HEK293 (cell line): ENCODE results near the gene DPH7.

Experiments used
- CTCF ChIA-PET: fragments of 350-600 bp; formaldehyde crosslinking; extraction: SDS; loops from one replicate; lab custom pipeline; 2021; ENCODE audit warnings: antibody characterized with exemption; lab: Yijun Ruan, JAX
- POLR2A ChIA-PET: fragments of 300-600 bp; formaldehyde crosslinking; extraction: SDS; loops from one replicate; lab custom pipeline; 2020; ENCODE audit warnings: antibody characterized with exemption, inconsistent platforms; lab: Yijun Ruan, JAX
- H3K27ac ChIP-seq: fragments of 200-500 bp; sonication (Bioruptor generic); 2 replicates; pipeline ENCODE4 v1.5.1; 2014; ENCODE audit warnings: low read depth, low read length, control low read depth, inconsistent platforms; ENCODE audit errors: extremely low read depth
- H3K36me3 ChIP-seq, 2 experiments: fragments of 200-500 bp in 1 of 2; sonication (Bioruptor generic) in 1 of 2; 1 replicate in 1 of 2; 2 replicates in 1 of 2; pipeline ENCODE4 v1.5.1; 2014 to 2017; ENCODE audit warnings: inconsistent platforms in 2 of 2, low read length in 2 of 2; ENCODE audit not compliant: control insufficient read depth in 2 of 2, insufficient read depth in 1 of 2
- H3K4me1 ChIP-seq: fragments of 200-500 bp; sonication (Bioruptor generic); 2 replicates; pipeline ENCODE4 v1.5.1; 2014; ENCODE audit warnings: mild to moderate bottlenecking, low read length, inconsistent platforms; ENCODE audit not compliant: control insufficient read depth, insufficient read depth
- H3K4me3 ChIP-seq: 2 replicates; pipeline ENCODE4 v1.5.1; 2011; ENCODE audit warnings: low read depth, mild to moderate bottlenecking, control low read depth, low read length, moderate library complexity
- H3K9me3 ChIP-seq: fragments of 200-500 bp; sonication (Bioruptor generic); 2 replicates; pipeline ENCODE4 v1.5.1; 2014; ENCODE audit warnings: low read depth, low read length, inconsistent platforms; ENCODE audit not compliant: control insufficient read depth, insufficient read depth
- GLIS1 ChIP-seq: fragments of 450-650 bp; formaldehyde crosslinking; IDR thresholded peaks from 2 replicates; pipeline ENCODE4 v1.5.1; 2016; ENCODE audit warnings: missing biosample characterization, missing genetic modification characterization
- RBAK ChIP-seq: fragments of 450-650 bp; formaldehyde crosslinking; IDR thresholded peaks from 2 replicates; pipeline ENCODE4 v1.5.1; 2016; ENCODE audit warnings: missing biosample characterization, missing genetic modification characterization
- ZNF10 ChIP-seq: fragments of 450-650 bp; formaldehyde crosslinking; IDR thresholded peaks from 2 replicates; pipeline ENCODE4 v1.5.1; 2017; ENCODE audit warnings: missing biosample characterization, missing genetic modification characterization
- ZNF175 ChIP-seq: fragments of 450-650 bp; formaldehyde crosslinking; IDR thresholded peaks from 2 replicates; pipeline ENCODE4 v1.5.1; 2016; ENCODE audit warnings: missing biosample characterization, missing genetic modification characterization
- ZNF26 ChIP-seq: fragments of 450-650 bp; formaldehyde crosslinking; IDR thresholded peaks from 2 replicates; pipeline ENCODE4 v1.5.1; 2016; ENCODE audit warnings: missing biosample characterization, missing genetic modification characterization
- ZNF449 ChIP-seq: fragments of 450-650 bp; formaldehyde crosslinking; IDR thresholded peaks from 2 replicates; pipeline ENCODE4 v1.5.1; 2017; ENCODE audit warnings: missing biosample characterization, mild to moderate bottlenecking, missing genetic modification characterization, moderate library complexity
- ZNF792 ChIP-seq: fragments of 450-650 bp; formaldehyde crosslinking; IDR thresholded peaks from 2 replicates; pipeline ENCODE4 v1.5.1; 2016; ENCODE audit warnings: missing biosample characterization, missing genetic modification characterization

The DPH7 gene

DNA sequence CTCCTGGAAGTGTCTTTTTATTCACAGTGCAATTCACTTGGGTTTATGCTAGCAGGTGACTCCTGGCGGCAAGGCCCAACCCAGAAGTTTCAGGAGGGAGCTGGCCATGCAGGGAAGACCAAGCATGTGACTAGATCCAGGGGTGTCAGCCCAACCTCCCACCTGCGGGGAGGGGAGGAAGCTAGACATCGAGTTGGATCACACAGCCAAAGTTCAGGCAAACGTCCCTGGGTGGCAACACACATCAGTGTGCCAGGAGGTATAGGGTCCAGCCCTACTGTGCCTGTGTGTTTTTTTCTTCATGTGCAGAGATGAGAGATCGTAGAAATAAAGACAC, 53.8 kb downstream of the DPH7 start:
- H3K36me3 ChIP-seq, result no peaks in the 10 kb centered on the region
- H3K27ac ChIP-seq, result no peak overlapping the region
- CTCF ChIA-PET, result interaction anchor here (0.6 to 1.7 kb wide), 10 partner anchors 10 to 230 kb away, joined by 3 to 13 read pairs (median 4); partner anchors contain the start of gene EXD3
- H3K4me1 ChIP-seq, result no peaks in the 10 kb centered on the region
- no peaks in the 10 kb centered on the region for H3K9me3 ChIP-seq
- no peak overlapping the region for H3K4me3 ChIP-seq
- TF ChIP-seq ZNF26 (tag by site-specific recombination) (no peak), ZNF449 (peak; percentile 78; the same call in 1 of the 2 replicates), ZNF175 (tag by site-specific recombination) (no peak)
- POLR2A ChIA-PET, result interaction anchor here (0.6 kb wide), 1 partner anchor 102 kb away, joined by 3 read pairs; the partner anchor contains the start of genes EXD3 and NOXA1

DNA sequence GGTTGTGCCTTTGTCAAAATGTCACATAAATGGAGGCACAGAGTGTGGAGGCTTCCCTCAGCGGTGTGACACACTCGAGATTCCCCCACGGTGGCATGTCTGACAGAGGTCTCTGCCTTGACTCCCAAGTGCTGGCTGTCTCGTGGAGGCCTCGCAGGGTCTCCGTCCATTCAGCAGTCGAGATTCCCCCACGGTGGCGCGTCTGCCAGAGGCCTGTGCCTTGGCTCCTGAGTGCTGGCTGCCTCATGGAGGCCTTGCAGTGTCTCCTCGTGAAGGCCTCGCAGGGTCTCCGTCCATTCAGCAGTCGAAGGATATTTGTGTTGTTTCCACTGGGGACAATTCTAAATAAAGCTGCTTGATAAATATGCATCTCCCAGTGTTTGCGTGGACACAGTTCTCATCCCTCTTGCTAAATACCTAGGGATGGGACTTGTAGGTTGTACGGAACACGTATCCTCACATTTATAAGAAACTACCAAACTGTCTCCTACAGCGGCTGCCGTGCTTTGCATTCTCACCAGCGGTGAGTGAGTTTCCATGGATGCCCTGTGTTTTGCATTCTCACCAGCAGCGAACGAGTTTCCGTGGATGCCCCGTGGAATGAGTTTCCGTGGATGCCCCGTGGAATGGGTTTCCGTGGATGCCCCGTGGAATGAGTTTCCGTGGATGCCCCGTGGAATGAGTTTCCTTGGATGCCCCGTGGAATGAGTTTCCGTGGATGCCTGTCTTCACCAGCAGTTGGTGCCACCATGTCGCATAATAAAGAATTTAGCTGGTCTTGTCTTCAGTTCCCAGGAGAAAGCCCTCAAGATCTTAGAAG, 54.4 kb downstream of the DPH7 start:
- Histone ChIP-seq H3K36me3 (no peaks in the 10 kb centered on the region), H3K27ac (no peak overlapping the region), H3K9me3 (no peaks in the 10 kb centered on the region), H3K4me1 (no peaks in the 10 kb centered on the region), H3K4me3 (no peak overlapping the region)
- CTCF ChIA-PET, result interaction anchor here (0.6 to 2.2 kb wide), 12 partner anchors 10 to 237 kb away, joined by 3 to 13 read pairs (median 4); partner anchors contain the start of gene EXD3
- POLR2A ChIA-PET, result interaction anchor here (0.6 kb wide), 1 partner anchor 101 kb away, joined by 3 read pairs; the partner anchor contains the start of genes EXD3 and NOXA1
- TF ChIP-seq ZNF792, result no peak
- 0 out of 2 replicates have a peak, but pooled peaks have one; percentile 44 for TF ChIP-seq ZNF10 (tag by site-specific recombination)

DNA sequence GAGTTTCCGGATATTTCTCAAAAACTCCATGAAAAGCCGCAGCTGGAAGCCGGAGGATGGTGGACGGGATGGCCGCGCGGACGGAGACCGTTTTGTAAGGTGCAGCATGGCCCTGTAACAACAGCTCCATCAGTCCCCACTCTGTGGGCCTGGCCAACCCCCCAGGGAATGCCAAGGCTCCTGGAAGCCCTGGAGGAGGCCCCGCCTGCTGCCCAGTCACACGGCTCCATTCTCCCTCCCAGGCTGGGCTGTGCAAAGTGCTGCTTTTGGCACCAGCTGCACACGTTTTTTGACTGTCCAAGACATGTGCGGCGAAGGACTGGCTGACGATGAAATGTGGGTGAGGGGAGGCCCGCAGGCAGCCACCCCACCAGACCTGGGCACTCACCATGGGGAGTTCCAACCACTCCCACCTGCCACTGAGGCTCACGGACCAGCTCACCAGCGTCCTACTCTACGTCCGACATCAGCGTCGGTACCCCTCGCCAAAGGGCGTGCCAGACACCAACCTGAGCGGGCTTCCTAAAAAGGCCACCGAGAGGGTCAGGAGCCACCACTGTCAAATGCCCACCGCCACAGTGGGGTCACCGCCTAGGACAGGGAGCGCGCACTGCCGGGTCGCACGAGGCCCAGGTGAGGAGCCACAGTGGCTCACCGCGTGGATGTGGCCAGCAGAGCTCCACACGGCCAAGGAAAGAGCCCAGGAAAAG, 55.8 kb downstream of the DPH7 start:
- CTCF ChIA-PET, result interaction anchor here (0.9 to 2.2 kb wide), 5 partner anchors 9 to 236 kb away, joined by 3 to 8 read pairs (median 6); partner anchors contain the start of genes EXD3 and NOXA1
- Histone ChIP-seq H3K9me3 (no peaks in the 10 kb centered on the region), H3K27ac (no peak overlapping the region)
- TF ChIP-seq GLIS1, result peak; percentile 43
- no peak for TF ChIP-seq RBAK (tag by site-specific recombination)
- TF ChIP-seq, all 188 proteins: peak for 1
- H3K4me1 ChIP-seq, result no peaks in the 10 kb centered on the region
- POLR2A ChIA-PET, result no interaction called here
- no peaks in the 10 kb centered on the region for H3K36me3 ChIP-seq
- H3K4me3 ChIP-seq, result no peak overlapping the region

GRCh38 chr9:137521405-137521985, 57.2 kb downstream of the DPH7 start:
- no peak for TF ChIP-seq RBAK (tag by site-specific recombination)
- TF ChIP-seq, all 188 proteins: peak for 0
- no peak overlapping the region for H3K4me3 ChIP-seq
- ChIA-PET CTCF (interaction anchor here (0.7 to 1.1 kb wide), 2 partner anchors 11 to 235 kb away, joined by 3 read pairs; no protein-coding TSS in a partner anchor), POLR2A (no interaction called here)
- H3K27ac ChIP-seq, result no peak overlapping the region
- no peaks in the 10 kb centered on the region for H3K4me1 ChIP-seq
- no peaks in the 10 kb centered on the region for H3K36me3 ChIP-seq
- H3K9me3 ChIP-seq, result no peaks in the 10 kb centered on the region
